GM23338 (cell line): ENCODE data around the gene TYSND1. TPM values are rescaled to one million over a fixed set of nuclear protein-coding genes. Genes with fewer than 3 reads are reported as not detected.

Source experiments
- ATAC-seq: fragments of 200-7000 bp; cut with Tn5 transposase; 3 replicates; pipeline ENCODE4 v1.9.1; 2020
- DNase-seq: peaks from one replicate; pipeline ENCODE4 v3.0.0-alpha.2; 2015; ENCODE audit warnings: low spot score
- H2AFZ ChIP-seq: fragments of 200-600 bp; sonication (generic); 2 replicates; pipeline ENCODE4 v1.8.0; 2016; ENCODE audit warnings: antibody characterized with exemption, mild to moderate bottlenecking, moderate library complexity
- H3F3A ChIP-seq: fragments of 200-600 bp; sonication (generic); replicated peaks from 2 replicates; pipeline ENCODE4 v1.8.0; 2017; ENCODE audit warnings: antibody characterized with exemption, mixed run types, low read depth
- H3K27ac ChIP-seq: fragments of 200-600 bp; sonication (generic); 2 replicates; pipeline ENCODE4 v1.6.1; 2016; ENCODE audit warnings: low read depth
- H3K27me3 ChIP-seq: fragments of 200-600 bp; sonication (generic); 2 replicates; pipeline ENCODE4 v1.8.0; 2016; ENCODE audit warnings: mild to moderate bottlenecking, mixed run types, moderate library complexity; ENCODE audit not compliant: insufficient read depth
- H3K36me3 ChIP-seq: fragments of 200-600 bp; sonication (generic); 2 replicates; pipeline ENCODE4 v1.8.0; 2016; ENCODE audit warnings: mild to moderate bottlenecking; ENCODE audit not compliant: insufficient read depth
- H3K4me1 ChIP-seq: fragments of 200-600 bp; sonication (generic); 2 replicates; pipeline ENCODE4 v1.8.0; 2016; ENCODE audit warnings: mild to moderate bottlenecking, moderate library complexity; ENCODE audit not compliant: insufficient read depth
- H3K4me2 ChIP-seq: fragments of 200-600 bp; sonication (generic); 2 replicates; pipeline ENCODE4 v1.7.1; 2017; ENCODE audit warnings: mixed run types
- H3K4me3 ChIP-seq: fragments of 200-600 bp; sonication (generic); 2 replicates; pipeline ENCODE4 v1.6.1; 2016; ENCODE audit warnings: mixed run types
- H3K79me2 ChIP-seq: fragments of 200-600 bp; sonication (generic); replicated peaks from 2 replicates; pipeline ENCODE4 v1.8.0; 2017; ENCODE audit warnings: mild to moderate bottlenecking; ENCODE audit not compliant: insufficient read depth
- H3K9me2 ChIP-seq: fragments of 200-600 bp; sonication (generic); 2 replicates; pipeline ENCODE4 v1.8.0; 2017; ENCODE audit not compliant: insufficient read depth
- H4K20me1 ChIP-seq: fragments of 200-600 bp; sonication (generic); replicated peaks from 2 replicates; pipeline ENCODE4 v1.8.0; 2017; ENCODE audit warnings: mild to moderate bottlenecking; ENCODE audit not compliant: insufficient read depth
- H3K27ac Mint-ChIP-seq: 2 replicates; pipeline ENCODE4 v1.8.0; 2020; ENCODE audit warnings: inconsistent platforms, mild to moderate bottlenecking, moderate library complexity, mixed read lengths
- H3K27me3 Mint-ChIP-seq: 3 replicates; pipeline ENCODE4 v1.8.0; 2022; ENCODE audit warnings: low read depth, mild to moderate bottlenecking, moderate library complexity, mixed read lengths, inconsistent platforms; ENCODE audit not compliant: insufficient read depth, poor library complexity
- H3K36me3 Mint-ChIP-seq: 3 replicates; pipeline ENCODE4 v1.8.0; 2021; ENCODE audit warnings: low read depth, mild to moderate bottlenecking, inconsistent platforms, moderate library complexity, mixed read lengths
- H3K4me1 Mint-ChIP-seq: 3 replicates; pipeline ENCODE4 v1.8.0; 2020; ENCODE audit warnings: mild to moderate bottlenecking, inconsistent platforms, mixed read lengths
- H3K4me3 Mint-ChIP-seq: 3 replicates; pipeline ENCODE4 v1.8.0; 2021; ENCODE audit warnings: moderate library complexity, mild to moderate bottlenecking, inconsistent platforms, mixed read lengths
- H3K9me3 Mint-ChIP-seq: 3 replicates; pipeline ENCODE4 v1.8.0; 2020; ENCODE audit warnings: moderate library complexity, mild to moderate bottlenecking, inconsistent platforms, mixed read lengths
- CREB1 ChIP-seq: fragments of 250-450 bp; sonication (Bioruptor Pico); IDR thresholded peaks from 2 replicates; pipeline ENCODE4 v1.5.0; 2020; ENCODE audit warnings: low read depth, mild to moderate bottlenecking, moderate library complexity
- CTCF ChIP-seq, 2 experiments: fragments of 200-600 bp in 1 of 2; sonication (generic) in 1 of 2; conservative IDR thresholded peaks; 2 replicates each; pipeline versions ENCODE4 v1.5.1 to v1.6.1; 2016 to 2017; ENCODE audit warnings: antibody characterized with exemption in 2 of 2, low read depth in 2 of 2, mild to moderate bottlenecking in 2 of 2, moderate library complexity in 1 of 2
- ETS1 ChIP-seq: IDR thresholded peaks from 2 replicates; pipeline ENCODE4 v1.6.1; 2016; ENCODE audit warnings: antibody characterized with exemption
- EZH2 ChIP-seq: fragments of 200-600 bp; sonication (generic); IDR thresholded peaks from one replicate; pipeline ENCODE4 v1.8.0; 2017; ENCODE audit warnings: antibody characterized with exemption, mild to moderate bottlenecking, low read depth; ENCODE audit not compliant: unreplicated experiment
- EZH2phosphoT487 ChIP-seq: fragments of 200-600 bp; sonication (generic); IDR thresholded peaks from one replicate; pipeline ENCODE4 v1.8.1; 2018; ENCODE audit warnings: antibody characterized with exemption; ENCODE audit not compliant: unreplicated experiment
- NANOG ChIP-seq: IDR thresholded peaks from 2 replicates; pipeline ENCODE4 v1.6.1; 2016; ENCODE audit warnings: antibody characterized with exemption, borderline replicate concordance
- REST ChIP-seq: IDR thresholded peaks from one replicate; pipeline ENCODE4 v1.6.1; 2018; ENCODE audit warnings: antibody characterized with exemption; ENCODE audit not compliant: unreplicated experiment
- STAT1 ChIP-seq: IDR thresholded peaks from one replicate; pipeline ENCODE4 v1.6.1; 2016; ENCODE audit warnings: antibody characterized with exemption; ENCODE audit not compliant: unreplicated experiment
- ZNF462 ChIP-seq: fragments of 250-450 bp; sonication (Bioruptor Pico); IDR thresholded peaks from 2 replicates; pipeline ENCODE4 v1.5.0; 2020; ENCODE audit warnings: mild to moderate bottlenecking, moderate library complexity
- polyA plus RNA-seq: library from polyadenylated mRNA; unstranded; fragments of >200 nt; fragmentation: Nextera tagmentation; extraction: Ambion mirVana; gene quantifications from 2 replicates; pipeline ENCODE4 v1.2.1, GENCODE V29; 2016
- total RNA-seq: library from RNA; depleted of rRNA; stranded (reverse); fragments of >200 nt; shearing (Covaris generic); gene quantifications from 2 replicates; pipeline ENCODE4 v1.2.3, GENCODE V29; 2014

Gene TYSND1
- total and polyA plus RNA-seq, 2 experiments from 2014 or later = 5.2 to 19.5 TPM

- Mint-ChIP-seq H3K36me3 (no peaks in the 10 kb centered on the region; the same call in 2 of the 3 replicates), H3K9me3 (peaks cover 2% of the 10 kb centered on the region; the same call in 1 of the 3 replicates), H3K4me1 (peaks cover 4% of the 10 kb centered on the region; the same call in 2 of the 3 replicates), H3K27me3 (peaks cover 8% of the 10 kb centered on the region), H3K27ac (no peak overlapping the region), H3K4me3 (no peak overlapping the region)
- Histone ChIP-seq H3K27ac (no peak overlapping the region), H3K36me3 (no peaks in the 10 kb centered on the region), H2AFZ (peak overlapping the region; percentile 88), H4K20me1 (peaks cover 6% of the 10 kb centered on the region), H3K79me2 (peaks cover 9% of the 10 kb centered on the region), H3K27me3 (no peaks in the 10 kb centered on the region), H3K9me2 (no peaks in the 10 kb centered on the region), H3K4me3 (no peak overlapping the region), H3K4me1 (peaks cover 2% of the 10 kb centered on the region), H3K4me2 (no peak overlapping the region), H3F3A (no peaks in the 10 kb centered on the region)
- TF ChIP-seq ZNF462 (CRISPR knock-in tag) = no peak
- TF ChIP-seq NANOG = no peak
- no peak for TF ChIP-seq STAT1
- no peak for TF ChIP-seq EZH2
- no peak for TF ChIP-seq CREB1
- TF ChIP-seq EZH2phosphoT487 = no peak
- TF ChIP-seq ETS1 = no peak
- no peak for TF ChIP-seq REST
- TF ChIP-seq CTCF (conservative IDR thresholded peaks at IDR 0.05; ENCODE audit: low read depth in 2 of 2) = no peak
- no peak for DNase-seq
- ATAC-seq = no peak
Measured at GRCh38 chr10:70174058-70174741, 27.7 kb upstream of the TYSND1 start.
